Spleen (tissue), 7 donors: Measurements from ENCODE around the gene LYPD8.

Experiments
- POLR2A ChIP-seq, 3 donors: fragments of 450-650 bp; IDR thresholded peaks; one replicate each; pipeline ENCODE4 v1.5.1; 2017; ENCODE audit warnings: antibody characterized with exemption in 3 of 3, mild to moderate bottlenecking in 1 of 3
- POLR2AphosphoS5 ChIP-seq, 3 donors: sonication (generic); formaldehyde crosslinking; IDR thresholded peaks; one replicate each; pipeline ENCODE4 v1.5.1; 2017; ENCODE audit warnings: antibody characterized with exemption in 3 of 3
- TF ChIP-seq, protein P1 (sequence below), 11 experiments: fragments of 200-600 bp in 7 of 11; fragments of 450-650 bp in 4 of 11; sonication (generic) in 4 of 11; IDR thresholded peaks in 8 of 11; conservative IDR thresholded peaks in 3 of 11; 1 replicate in 7 of 11; 2 replicates in 4 of 11; pipeline versions ENCODE4 v1.4.0 to v1.8.0; 2016 to 2021; ENCODE audit warnings: antibody characterized with exemption in 11 of 11, inconsistent platforms in 4 of 11, mild to moderate bottlenecking in 1 of 11
- donor health status: DM: no; HTN: no; CAD: no; lungs with moderate emphysema.
- donor health status: DM: no; HTN: no; CAD: no.
- donor health status: DM: no; HTN: no; CAD: no.

- TF ChIP-seq, protein P1, sequence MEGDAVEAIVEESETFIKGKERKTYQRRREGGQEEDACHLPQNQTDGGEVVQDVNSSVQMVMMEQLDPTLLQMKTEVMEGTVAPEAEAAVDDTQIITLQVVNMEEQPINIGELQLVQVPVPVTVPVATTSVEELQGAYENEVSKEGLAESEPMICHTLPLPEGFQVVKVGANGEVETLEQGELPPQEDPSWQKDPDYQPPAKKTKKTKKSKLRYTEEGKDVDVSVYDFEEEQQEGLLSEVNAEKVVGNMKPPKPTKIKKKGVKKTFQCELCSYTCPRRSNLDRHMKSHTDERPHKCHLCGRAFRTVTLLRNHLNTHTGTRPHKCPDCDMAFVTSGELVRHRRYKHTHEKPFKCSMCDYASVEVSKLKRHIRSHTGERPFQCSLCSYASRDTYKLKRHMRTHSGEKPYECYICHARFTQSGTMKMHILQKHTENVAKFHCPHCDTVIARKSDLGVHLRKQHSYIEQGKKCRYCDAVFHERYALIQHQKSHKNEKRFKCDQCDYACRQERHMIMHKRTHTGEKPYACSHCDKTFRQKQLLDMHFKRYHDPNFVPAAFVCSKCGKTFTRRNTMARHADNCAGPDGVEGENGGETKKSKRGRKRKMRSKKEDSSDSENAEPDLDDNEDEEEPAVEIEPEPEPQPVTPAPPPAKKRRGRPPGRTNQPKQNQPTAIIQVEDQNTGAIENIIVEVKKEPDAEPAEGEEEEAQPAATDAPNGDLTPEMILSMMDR (IDR thresholded peaks at IDR 0.05 in 8 of 11, conservative IDR thresholded peaks at IDR 0.05 in 3 of 11): no peak
- TF ChIP-seq POLR2A (IDR thresholded peaks at IDR 0.05) (no peak), POLR2AphosphoS5 (IDR thresholded peaks at IDR 0.05) (no peak)
Measured at GRCh38 chr1:248752161-248753028, 3.2 kb downstream of the LYPD8 start.
